SK-N-MC (cell line): ENCODE measurements around the gene ACP3.

Experiments
- EZH2 ChIP-seq: fragments of 200-600 bp; sonication (generic); IDR thresholded peaks from one replicate; pipeline ENCODE4 v1.6.1; 2017; ENCODE audit warnings: antibody characterized with exemption
- POLR2AphosphoS5 ChIP-seq: IDR thresholded peaks from 2 replicates; pipeline ENCODE4 v1.6.1; 2012; ENCODE audit warnings: mild to moderate bottlenecking, low read depth, low read length, borderline replicate concordance

GRCh38 chr3:132283916-132284405, 33.2 kb upstream of the ACP3 start:
- TF ChIP-seq POLR2AphosphoS5 (no peak), EZH2 (no peak)
